HUES6 (cell line): ENCODE data around the gene SCUBE3.

ENCODE experiments used
- H3K27ac ChIP-seq: 2 replicates; pipeline ENCODE4 v1.7.0; 2013; ENCODE audit warnings: low read depth, mild to moderate bottlenecking, low read length, inconsistent platforms
- H3K27me3 ChIP-seq: 2 replicates; pipeline ENCODE4 v1.6.1; 2013; ENCODE audit warnings: low read length; ENCODE audit not compliant: control insufficient read depth, insufficient read depth
- H3K36me3 ChIP-seq: 2 replicates; pipeline ENCODE4 v1.6.1; 2013; ENCODE audit warnings: low read length; ENCODE audit not compliant: control insufficient read depth, insufficient read depth
- H3K4me1 ChIP-seq: 2 replicates; pipeline ENCODE4 v1.6.1; 2013; ENCODE audit warnings: low read length; ENCODE audit not compliant: control insufficient read depth, insufficient read depth
- H3K4me3 ChIP-seq: 2 replicates; pipeline ENCODE4 v1.5.1; 2013; ENCODE audit warnings: low read depth, low read length
- H3K9ac ChIP-seq: one replicate; pipeline ENCODE4 v1.6.1; 2013; ENCODE audit warnings: mild to moderate bottlenecking, low read length
- H3K9me3 ChIP-seq: 2 replicates; pipeline ENCODE4 v1.6.1; 2013; ENCODE audit warnings: low read depth, low read length; ENCODE audit not compliant: control insufficient read depth, insufficient read depth

Gene SCUBE3

GRCh38 chr6:35173427-35174087, 40.2 kb upstream of the SCUBE3 start:
- Histone ChIP-seq H3K4me1 (peaks cover 8% of the 10 kb centered on the region; the same call in 1 of the 2 replicates), H3K27ac (no peak overlapping the region), H3K4me3 (no peak overlapping the region), H3K9me3 (peaks cover 5% of the 10 kb centered on the region; the same call in 1 of the 2 replicates), H3K9ac (no peak overlapping the region), H3K27me3 (0 out of 2 replicates have a peak, but pooled peaks cover 2% of the 10 kb centered on the region), H3K36me3 (no peaks in the 10 kb centered on the region)

- Histone ChIP-seq H3K4me1 (peaks cover 13% of the 10 kb centered on the region; the same call in 1 of the 2 replicates), H3K36me3 (no peaks in the 10 kb centered on the region), H3K27ac (no peak overlapping the region), H3K9me3 (peaks cover 5% of the 10 kb centered on the region; the same call in 1 of the 2 replicates), H3K4me3 (no peak overlapping the region), H3K9ac (no peak overlapping the region), H3K27me3 (0 out of 2 replicates have a peak, but pooled peaks cover 4% of the 10 kb centered on the region)
Observed at GRCh38 chr6:35174088-35174434, 39.7 kb upstream of the SCUBE3 start.

GRCh38 chr6:35174501-35174900, 39.3 kb upstream of the SCUBE3 start:
- H3K4me1 ChIP-seq, result peaks cover 17% of the 10 kb centered on the region; the same call in 1 of the 2 replicates
- H3K4me3 ChIP-seq, result no peak overlapping the region
- H3K9me3 ChIP-seq, result peaks cover 3% of the 10 kb centered on the region; the same call in 1 of the 2 replicates
- H3K27me3 ChIP-seq, result 0 out of 2 replicates have a peak, but pooled peaks cover 4% of the 10 kb centered on the region
- H3K36me3 ChIP-seq, result no peaks in the 10 kb centered on the region
- H3K9ac ChIP-seq, result no peak overlapping the region
- H3K27ac ChIP-seq, result no peak overlapping the region

- no peaks in the 10 kb centered on the region for H3K36me3 ChIP-seq
- 0 out of 2 replicates have a peak, but pooled peaks cover 4% of the 10 kb centered on the region for H3K27me3 ChIP-seq
- no peak overlapping the region for H3K27ac ChIP-seq
- H3K4me3 ChIP-seq, result no peak overlapping the region
- H3K4me1 ChIP-seq, result peaks cover 20% of the 10 kb centered on the region; the same call in 1 of the 2 replicates
- H3K9ac ChIP-seq, result no peak overlapping the region
- no peaks in the 10 kb centered on the region for H3K9me3 ChIP-seq
Observed at GRCh38 chr6:35176301-35177024, 37.3 kb upstream of the SCUBE3 start.

GRCh38 chr6:35177157-35177556, 36.6 kb upstream of the SCUBE3 start:
- Histone ChIP-seq H3K4me1 (peaks cover 26% of the 10 kb centered on the region), H3K4me3 (no peak overlapping the region), H3K36me3 (no peaks in the 10 kb centered on the region), H3K9ac (no peak overlapping the region), H3K27me3 (peaks cover 10% of the 10 kb centered on the region; the same call in 1 of the 2 replicates), H3K27ac (no peak overlapping the region), H3K9me3 (no peaks in the 10 kb centered on the region)

GRCh38 chr6:35177596-35177995, 36.2 kb upstream of the SCUBE3 start:
- no peak overlapping the region for H3K27ac ChIP-seq
- no peak overlapping the region for H3K4me3 ChIP-seq
- peaks cover 26% of the 10 kb centered on the region for H3K4me1 ChIP-seq
- H3K9me3 ChIP-seq, result no peaks in the 10 kb centered on the region
- H3K27me3 ChIP-seq, result peaks cover 11% of the 10 kb centered on the region; the same call in 1 of the 2 replicates
- H3K9ac ChIP-seq, result no peak overlapping the region
- H3K36me3 ChIP-seq, result no peaks in the 10 kb centered on the region

GRCh38 chr6:35178012-35178411, 35.7 kb upstream of the SCUBE3 start:
- H3K9ac ChIP-seq, result no peak overlapping the region
- H3K27ac ChIP-seq, result no peak overlapping the region

GRCh38 chr6:35178932-35179832, 34.6 kb upstream of the SCUBE3 start:
- Histone ChIP-seq H3K9ac (no peak overlapping the region), H3K4me1 (peaks cover 19% of the 10 kb centered on the region), H3K4me3 (no peak overlapping the region), H3K9me3 (no peaks in the 10 kb centered on the region), H3K27me3 (peaks cover 18% of the 10 kb centered on the region; the same call in 1 of the 2 replicates), H3K27ac (no peak overlapping the region), H3K36me3 (no peaks in the 10 kb centered on the region)

More at GRCh38 chr6:35178012-35178411, 35.7 kb upstream of the SCUBE3 start:
- Histone ChIP-seq H3K36me3 (no peaks in the 10 kb centered on the region), H3K27me3 (peaks cover 12% of the 10 kb centered on the region; the same call in 1 of the 2 replicates), H3K4me3 (no peak overlapping the region), H3K9me3 (no peaks in the 10 kb centered on the region), H3K4me1 (peaks cover 26% of the 10 kb centered on the region)

- Histone ChIP-seq H3K4me3 (no peak overlapping the region), H3K36me3 (no peaks in the 10 kb centered on the region), H3K9me3 (no peaks in the 10 kb centered on the region), H3K9ac (no peak overlapping the region), H3K27me3 (peaks cover 18% of the 10 kb centered on the region; the same call in 1 of the 2 replicates), H3K4me1 (peaks cover 19% of the 10 kb centered on the region), H3K27ac (no peak overlapping the region)
Observed at GRCh38 chr6:35179901-35180535, 33.7 kb upstream of the SCUBE3 start.

GRCh38 chr6:35181308-35181932, 32.3 kb upstream of the SCUBE3 start:
- Histone ChIP-seq H3K4me1 (peaks cover 19% of the 10 kb centered on the region), H3K9me3 (no peaks in the 10 kb centered on the region), H3K36me3 (no peaks in the 10 kb centered on the region), H3K27ac (no peak overlapping the region), H3K27me3 (peaks cover 18% of the 10 kb centered on the region; the same call in 1 of the 2 replicates), H3K4me3 (no peak overlapping the region; the same call in 1 of the 2 replicates), H3K9ac (no peak overlapping the region)
